Measurements from ENCODE around the gene C12orf75. TPM values are rescaled to one million over a fixed set of nuclear protein-coding genes. Genes with fewer than 3 reads are reported as not detected.

The C12orf75 gene
- total and polyA plus RNA-seq, 2 experiments from 2014 or later, result 43.9 to 69.8 TPM

- TF ChIP-seq REST (IDR thresholded peaks at IDR 0.05; ENCODE audit: unreplicated experiment), result no peak
Measured at GRCh38 chr12:105406497-105406896, 76.0 kb downstream of the C12orf75 start (continued).

GRCh38 chr12:105409279-105409678 is 78.8 kb downstream of the C12orf75 start:
- no peak overlapping the region for H3K4me3 Mint-ChIP-seq
- ATAC-seq (no peak), DNase-seq (ENCODE audit: low spot score) (no peak)
- TF ChIP-seq ZNF462 (CRISPR knock-in tag; IDR thresholded peaks at IDR 0.05) (no peak), STAT1 (IDR thresholded peaks at IDR 0.05; ENCODE audit: unreplicated experiment) (no peak), CTCF (conservative IDR thresholded peaks at IDR 0.05; ENCODE audit: low read depth in 2 of 2) (no peak)
- Histone ChIP-seq H3K4me2 (no peak overlapping the region), H3K9me2 (ENCODE audit: insufficient read depth) (no peaks in the 10 kb centered on the region), H3K4me1 (ENCODE audit: insufficient read depth) (no peaks in the 10 kb centered on the region), H2AFZ (no peak overlapping the region), H3K36me3 (ENCODE audit: insufficient read depth) (no peaks in the 10 kb centered on the region), H3K79me2 (replicated peaks; ENCODE audit: insufficient read depth) (no peaks in the 10 kb centered on the region), H3F3A (replicated peaks; ENCODE audit: low read depth) (no peaks in the 10 kb centered on the region), H4K20me1 (replicated peaks; ENCODE audit: insufficient read depth) (no peaks in the 10 kb centered on the region), H3K27me3 (ENCODE audit: insufficient read depth) (no peaks in the 10 kb centered on the region), H3K27ac (ENCODE audit: low read depth) (no peak overlapping the region), H3K4me3 (no peak overlapping the region)
- peaks cover 6% of the 10 kb centered on the region for H3K9me3 Mint-ChIP-seq
- H3K27ac Mint-ChIP-seq, result no peak overlapping the region
- H3K4me1 Mint-ChIP-seq, result peaks cover 4% of the 10 kb centered on the region
- no peaks in the 10 kb centered on the region for H3K36me3 Mint-ChIP-seq (ENCODE audit: low read depth)
- no peaks in the 10 kb centered on the region for H3K27me3 Mint-ChIP-seq (ENCODE audit: insufficient read depth, low read depth, poor library complexity)

Measured in GM23338 (cell line).